LNCAP (cell line): Measurements from ENCODE around the gene DRP2.
A peak's percentile ranks its signal among the peaks of the same experiment; 100 is the strongest.

ENCODE experiments used
- TF ChIP-seq, protein P1 (sequence below): fragments of 450-650 bp; IDR thresholded peaks from 2 replicates; pipeline ENCODE4 v1.5.1; 2017; ENCODE audit warnings: mild to moderate bottlenecking

DRP2 gene

DNA sequence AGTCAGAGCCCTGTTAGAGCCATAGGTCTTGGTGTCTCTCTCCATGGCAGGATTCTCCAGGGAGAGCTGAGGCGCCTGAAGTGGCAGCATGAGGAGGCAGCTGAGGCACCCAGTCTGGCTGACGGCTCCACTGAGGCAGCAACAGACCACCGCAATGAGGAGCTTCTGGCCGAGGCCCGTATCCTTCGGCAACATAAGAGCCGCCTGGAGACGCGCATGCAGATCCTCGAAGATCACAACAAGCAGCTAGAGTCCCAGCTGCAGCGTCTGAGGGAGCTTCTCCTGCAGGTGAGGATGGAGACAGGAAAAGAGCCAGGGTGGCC lies 38.6 kb downstream of the DRP2 start:
- TF ChIP-seq, protein P1, sequence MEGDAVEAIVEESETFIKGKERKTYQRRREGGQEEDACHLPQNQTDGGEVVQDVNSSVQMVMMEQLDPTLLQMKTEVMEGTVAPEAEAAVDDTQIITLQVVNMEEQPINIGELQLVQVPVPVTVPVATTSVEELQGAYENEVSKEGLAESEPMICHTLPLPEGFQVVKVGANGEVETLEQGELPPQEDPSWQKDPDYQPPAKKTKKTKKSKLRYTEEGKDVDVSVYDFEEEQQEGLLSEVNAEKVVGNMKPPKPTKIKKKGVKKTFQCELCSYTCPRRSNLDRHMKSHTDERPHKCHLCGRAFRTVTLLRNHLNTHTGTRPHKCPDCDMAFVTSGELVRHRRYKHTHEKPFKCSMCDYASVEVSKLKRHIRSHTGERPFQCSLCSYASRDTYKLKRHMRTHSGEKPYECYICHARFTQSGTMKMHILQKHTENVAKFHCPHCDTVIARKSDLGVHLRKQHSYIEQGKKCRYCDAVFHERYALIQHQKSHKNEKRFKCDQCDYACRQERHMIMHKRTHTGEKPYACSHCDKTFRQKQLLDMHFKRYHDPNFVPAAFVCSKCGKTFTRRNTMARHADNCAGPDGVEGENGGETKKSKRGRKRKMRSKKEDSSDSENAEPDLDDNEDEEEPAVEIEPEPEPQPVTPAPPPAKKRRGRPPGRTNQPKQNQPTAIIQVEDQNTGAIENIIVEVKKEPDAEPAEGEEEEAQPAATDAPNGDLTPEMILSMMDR, result no peak

DNA sequence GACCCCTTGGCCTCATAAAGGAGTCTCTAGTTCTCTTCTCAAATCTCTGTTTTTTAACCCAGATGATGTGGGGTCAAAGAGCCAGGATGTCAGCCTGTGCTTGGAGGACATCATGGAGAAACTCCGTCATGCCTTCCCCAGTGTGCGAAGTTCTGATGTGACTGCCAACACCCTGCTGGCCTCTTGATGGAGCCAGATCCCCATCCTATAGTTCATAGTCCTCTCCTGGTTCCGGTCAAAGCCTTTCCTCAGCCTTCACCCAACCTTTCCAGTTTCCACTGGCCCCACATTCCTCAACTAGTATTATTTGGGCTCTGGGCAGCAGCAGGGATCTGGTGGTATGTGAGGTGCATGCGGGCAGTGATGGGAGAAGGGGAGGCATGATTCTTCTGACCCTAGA lies 40.8 kb downstream of the DRP2 start:
- TF ChIP-seq, protein P1, result no peak

DNA sequence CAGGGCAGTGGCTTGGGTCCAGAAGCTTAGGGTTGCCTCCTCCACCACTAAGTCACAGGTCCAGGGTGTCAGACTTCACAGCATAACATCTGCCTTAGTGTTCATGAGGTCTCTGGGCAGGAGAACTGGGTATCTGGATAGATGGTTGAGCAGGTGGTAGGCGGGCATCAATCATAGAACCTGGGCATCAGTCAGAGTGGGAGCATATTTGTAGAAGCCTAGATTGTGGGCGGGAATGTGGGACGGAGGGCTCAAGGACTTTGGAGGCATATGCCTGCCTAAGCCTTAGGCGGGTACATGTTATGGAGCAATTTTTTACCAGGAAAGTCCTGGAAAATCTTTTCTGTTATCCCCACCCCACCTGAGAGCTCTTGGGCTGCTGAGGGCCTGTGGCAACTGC lies 43.0 kb downstream of the DRP2 start:
- TF ChIP-seq, protein P1, result no peak

DNA sequence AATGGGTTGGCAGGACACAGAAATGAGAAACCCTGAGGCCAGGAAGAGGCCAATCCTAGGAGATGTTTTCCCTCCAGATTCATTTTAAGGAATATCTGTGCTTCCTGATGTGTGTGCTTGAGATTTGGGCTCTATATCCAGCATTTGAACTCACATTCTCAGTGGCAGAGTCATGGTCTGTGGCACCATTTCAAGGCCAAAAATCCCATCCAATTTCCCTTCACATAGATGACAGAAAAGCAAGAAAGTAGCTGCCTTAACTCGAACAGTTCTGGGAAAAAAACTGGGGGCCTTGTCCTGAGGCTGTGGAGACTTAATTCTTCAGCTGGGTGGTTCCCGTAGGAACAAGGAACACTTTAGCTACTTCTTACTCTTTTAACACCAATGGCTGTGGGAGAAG lies 44.2 kb downstream of the DRP2 start:
- TF ChIP-seq, protein P1, result no peak

DNA sequence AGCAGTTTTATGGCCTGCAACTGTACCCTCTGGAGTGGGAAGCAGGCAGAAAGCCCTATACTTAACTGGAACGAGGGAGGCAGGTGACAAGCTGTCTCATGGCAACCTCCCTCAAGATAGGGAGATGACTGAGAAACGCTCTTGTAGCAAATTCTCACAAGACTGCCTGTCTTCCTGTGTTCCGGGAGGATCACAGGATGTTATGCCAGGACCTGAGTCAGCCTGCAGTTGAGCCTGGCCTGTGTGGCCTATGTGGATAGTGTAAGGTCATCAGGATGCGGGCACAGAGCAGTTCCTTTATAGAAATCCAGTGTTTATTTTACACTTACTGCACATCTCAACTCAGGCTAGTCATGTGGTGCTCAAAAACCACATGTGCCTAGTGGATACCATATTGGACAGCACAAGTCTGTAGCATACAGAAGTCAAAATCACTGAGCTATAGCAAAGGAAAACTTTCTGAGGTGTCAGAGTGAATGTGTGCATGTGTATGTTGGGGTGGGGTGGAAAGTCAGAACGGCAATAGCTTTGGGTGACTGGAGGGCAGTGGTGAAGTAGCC lies 46.4 kb downstream of the DRP2 start:
- TF ChIP-seq, protein P1, result no peak

DNA sequence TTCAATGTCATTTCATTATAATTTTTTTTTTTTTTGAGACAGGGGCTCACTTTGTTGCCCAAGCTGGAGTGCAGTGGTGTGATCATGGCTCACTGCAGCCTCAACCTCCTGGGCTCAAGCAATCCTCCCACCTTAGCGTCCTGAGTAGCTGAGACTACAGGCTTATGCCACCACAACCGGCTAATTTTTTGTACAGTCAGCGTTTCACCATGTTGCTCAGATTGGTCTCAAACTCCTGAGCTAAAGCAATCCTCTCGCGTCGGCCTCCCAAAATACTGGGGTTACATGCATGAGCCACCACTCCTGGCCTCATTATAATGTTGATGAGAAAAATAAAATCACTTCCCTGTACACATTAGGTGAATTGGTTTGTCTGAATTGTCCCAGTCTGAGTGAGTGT lies 54.6 kb downstream of the DRP2 start:
- TF ChIP-seq, protein P1, result no peak

DNA sequence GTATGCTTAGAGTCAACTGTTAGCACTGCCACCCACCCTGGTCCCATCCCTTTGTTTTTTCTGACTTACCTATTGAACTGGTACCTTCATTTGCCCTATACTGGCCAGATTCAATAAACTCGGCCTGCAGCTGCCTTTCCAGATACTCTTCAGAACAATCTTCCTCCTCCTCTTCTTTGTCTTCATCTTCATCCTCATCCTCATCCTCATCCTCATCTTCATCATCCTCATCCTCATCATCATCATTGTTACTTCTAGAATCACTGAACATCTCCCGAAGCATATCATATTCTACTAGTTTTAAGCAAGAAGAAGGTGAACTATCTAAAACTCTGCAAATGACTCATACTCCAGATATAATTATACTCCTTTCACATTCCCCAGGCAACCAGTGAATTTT lies 56.7 kb downstream of the DRP2 start:
- TF ChIP-seq, protein P1, result no peak

DNA sequence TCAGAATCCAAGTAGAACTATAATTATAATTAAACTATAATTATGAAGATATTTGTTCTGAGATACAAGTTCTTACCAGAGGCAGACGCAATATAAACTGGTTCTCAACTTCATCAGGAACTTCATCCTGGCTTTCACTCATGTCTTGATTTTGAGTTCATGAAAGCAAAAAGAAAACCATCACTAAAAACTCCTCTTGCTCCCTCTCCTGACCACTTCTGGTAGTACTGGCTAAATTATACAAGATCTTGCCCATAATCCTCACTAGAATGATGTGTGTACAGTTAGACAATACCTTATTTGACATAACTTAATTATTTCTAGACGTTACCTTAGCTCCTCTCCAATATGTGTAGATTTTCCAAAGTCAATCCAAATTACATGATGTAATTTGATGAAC lies 67.8 kb downstream of the DRP2 start:
- TF ChIP-seq, protein P1, result peak; percentile 51
